VCaP (cell line): ENCODE data around the gene NR2F6.

Experiments used
- H3K27ac ChIP-seq: fragments of 450-650 bp; 2 replicates; pipeline ENCODE4 v1.5.1; 2017
- TF ChIP-seq, protein P1 (sequence below): fragments of 450-650 bp; conservative IDR thresholded peaks from 2 replicates; pipeline ENCODE4 v1.5.1; 2017; ENCODE audit warnings: mild to moderate bottlenecking, moderate library complexity

NR2F6 gene

GRCh38 chr19:17268754-17269153, 23.0 kb upstream of the NR2F6 start:
- TF ChIP-seq, protein P1, sequence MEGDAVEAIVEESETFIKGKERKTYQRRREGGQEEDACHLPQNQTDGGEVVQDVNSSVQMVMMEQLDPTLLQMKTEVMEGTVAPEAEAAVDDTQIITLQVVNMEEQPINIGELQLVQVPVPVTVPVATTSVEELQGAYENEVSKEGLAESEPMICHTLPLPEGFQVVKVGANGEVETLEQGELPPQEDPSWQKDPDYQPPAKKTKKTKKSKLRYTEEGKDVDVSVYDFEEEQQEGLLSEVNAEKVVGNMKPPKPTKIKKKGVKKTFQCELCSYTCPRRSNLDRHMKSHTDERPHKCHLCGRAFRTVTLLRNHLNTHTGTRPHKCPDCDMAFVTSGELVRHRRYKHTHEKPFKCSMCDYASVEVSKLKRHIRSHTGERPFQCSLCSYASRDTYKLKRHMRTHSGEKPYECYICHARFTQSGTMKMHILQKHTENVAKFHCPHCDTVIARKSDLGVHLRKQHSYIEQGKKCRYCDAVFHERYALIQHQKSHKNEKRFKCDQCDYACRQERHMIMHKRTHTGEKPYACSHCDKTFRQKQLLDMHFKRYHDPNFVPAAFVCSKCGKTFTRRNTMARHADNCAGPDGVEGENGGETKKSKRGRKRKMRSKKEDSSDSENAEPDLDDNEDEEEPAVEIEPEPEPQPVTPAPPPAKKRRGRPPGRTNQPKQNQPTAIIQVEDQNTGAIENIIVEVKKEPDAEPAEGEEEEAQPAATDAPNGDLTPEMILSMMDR: no peak
- no peak overlapping the region for H3K27ac ChIP-seq

GRCh38 chr19:17266975-17267788, 21.5 kb upstream of the NR2F6 start, which contains the start of gene BABAM1:
Gene BABAM1, plus strand, starts transcription at chr19:17267443. Its CDS starts 1,364 bp downstream, at chr19:17268807.
- H3K27ac ChIP-seq: peak within 1 kb of the TSS; percentile 71
- TF ChIP-seq, protein P1: no peak

GRCh38 chr19:17266589-17266974, 20.9 kb upstream of the NR2F6 start:
- 0 out of 2 replicates have a peak overlapping the region, but pooled peaks have one; percentile 13 for H3K27ac ChIP-seq
- TF ChIP-seq, protein P1: no peak

DNA sequence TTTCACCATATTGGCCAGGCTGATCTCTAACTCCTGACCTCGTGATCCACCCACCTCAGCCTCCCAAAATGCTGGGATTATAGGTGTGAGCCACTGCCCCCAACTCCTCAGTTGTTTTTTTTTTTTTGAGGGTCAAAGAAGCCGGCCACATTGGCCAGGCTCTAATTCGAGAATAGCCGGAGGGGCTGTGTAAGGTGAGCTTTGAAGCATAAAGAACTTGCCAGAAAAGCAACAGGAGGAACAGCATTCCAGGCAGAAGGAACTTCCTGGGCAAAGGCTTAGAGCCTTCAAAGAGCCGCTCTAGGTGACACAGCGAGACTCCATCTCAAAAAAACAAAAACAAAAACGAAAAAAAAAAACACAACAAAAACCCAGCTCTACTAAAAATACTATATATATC, 20.3 kb upstream of the NR2F6 start:
- TF ChIP-seq, protein P1: no peak
- no peak overlapping the region for H3K27ac ChIP-seq

DNA sequence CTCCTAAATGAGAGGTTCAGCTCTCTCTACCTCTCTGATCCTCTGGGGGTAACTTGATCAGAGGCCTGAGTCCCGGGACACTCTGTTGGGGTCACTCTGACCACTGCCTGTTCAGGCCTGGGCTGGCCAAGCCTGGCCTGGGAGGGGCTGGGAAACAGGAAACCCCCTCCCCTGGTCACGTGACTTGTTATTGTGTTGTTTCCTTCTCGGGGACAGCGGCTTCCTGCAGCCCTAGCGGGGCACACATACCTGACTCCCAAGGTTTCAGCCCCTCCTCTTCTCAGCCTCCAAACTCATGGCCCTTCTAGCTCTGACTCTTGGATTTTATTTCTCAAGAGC, 18.9 kb upstream of the NR2F6 start, which contains the start of gene USHBP1:
Gene USHBP1, minus strand, starts transcription at position 105 of the 339 bp plus-strand sequence. CDS start 446 bp downstream, outside the sequence.
- TF ChIP-seq, protein P1: no peak
- no peak within 1 kb of the TSS for H3K27ac ChIP-seq

GRCh38 chr19:17263712-17264640, 18.3 kb upstream of the NR2F6 start:
- TF ChIP-seq, protein P1: no peak
- H3K27ac ChIP-seq: no peak overlapping the region

- H3K27ac ChIP-seq: no peak overlapping the region
- TF ChIP-seq, protein P1: no peak
Measured at GRCh38 chr19:17262557-17262956, 16.8 kb upstream of the NR2F6 start.
